Neural cell (in vitro differentiated cells): ENCODE measurements around the gene BAIAP2L1.

Experiments used
- EP300 ChIP-seq: fragments of 450-650 bp; conservative IDR thresholded peaks from 2 replicates; pipeline ENCODE4 v1.6.1; 2014; ENCODE audit warnings: antibody characterized with exemption, mild to moderate bottlenecking, moderate library complexity; ENCODE audit not compliant: poor library complexity, severe bottlenecking
- EZH2 ChIP-seq: fragments of 200-600, 300-800 bp; shearing (Covaris generic), sonication (generic); IDR thresholded peaks from 2 replicates; pipeline ENCODE4 v1.6.1; 2014; ENCODE audit warnings: antibody characterized with exemption, low read length, borderline replicate concordance, mild to moderate bottlenecking; ENCODE audit not compliant: insufficient read depth, poor library complexity, severe bottlenecking
- POLR2AphosphoS5 ChIP-seq: IDR thresholded peaks from 2 replicates; pipeline ENCODE4 v1.6.1; 2012
- TF ChIP-seq, protein P1 (sequence below): fragments of 450-650 bp; IDR thresholded peaks from 2 replicates; pipeline ENCODE4 v1.5.1; 2014; ENCODE audit warnings: antibody characterized with exemption, mild to moderate bottlenecking, moderate library complexity; ENCODE audit not compliant: poor library complexity, severe bottlenecking

- no peak for TF ChIP-seq EZH2
- no peak for TF ChIP-seq POLR2AphosphoS5
- TF ChIP-seq, protein P1, sequence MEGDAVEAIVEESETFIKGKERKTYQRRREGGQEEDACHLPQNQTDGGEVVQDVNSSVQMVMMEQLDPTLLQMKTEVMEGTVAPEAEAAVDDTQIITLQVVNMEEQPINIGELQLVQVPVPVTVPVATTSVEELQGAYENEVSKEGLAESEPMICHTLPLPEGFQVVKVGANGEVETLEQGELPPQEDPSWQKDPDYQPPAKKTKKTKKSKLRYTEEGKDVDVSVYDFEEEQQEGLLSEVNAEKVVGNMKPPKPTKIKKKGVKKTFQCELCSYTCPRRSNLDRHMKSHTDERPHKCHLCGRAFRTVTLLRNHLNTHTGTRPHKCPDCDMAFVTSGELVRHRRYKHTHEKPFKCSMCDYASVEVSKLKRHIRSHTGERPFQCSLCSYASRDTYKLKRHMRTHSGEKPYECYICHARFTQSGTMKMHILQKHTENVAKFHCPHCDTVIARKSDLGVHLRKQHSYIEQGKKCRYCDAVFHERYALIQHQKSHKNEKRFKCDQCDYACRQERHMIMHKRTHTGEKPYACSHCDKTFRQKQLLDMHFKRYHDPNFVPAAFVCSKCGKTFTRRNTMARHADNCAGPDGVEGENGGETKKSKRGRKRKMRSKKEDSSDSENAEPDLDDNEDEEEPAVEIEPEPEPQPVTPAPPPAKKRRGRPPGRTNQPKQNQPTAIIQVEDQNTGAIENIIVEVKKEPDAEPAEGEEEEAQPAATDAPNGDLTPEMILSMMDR: no peak
- TF ChIP-seq EP300: no peak
Measured at GRCh38 chr7:98287486-98287959, 113.4 kb downstream of the BAIAP2L1 start.
